GM12874 (cell line): ENCODE data around the gene MEGF11.

Experiments
- CTCF ChIP-seq: IDR thresholded peaks from 2 replicates; pipeline ENCODE4 v1.5.1; 2011; ENCODE audit warnings: low read depth, mild to moderate bottlenecking, control low read depth, low read length, moderate library complexity; ENCODE audit not compliant: insufficient read depth

MEGF11 gene

GRCh38 chr15:66287461-66288057 lies 34.0 kb upstream of the MEGF11 start:
- peak; percentile 32; the same call in 1 of the 2 replicates for TF ChIP-seq CTCF

- no peak for TF ChIP-seq CTCF
Measured at GRCh38 chr15:66285533-66286280, 32.2 kb upstream of the MEGF11 start.

GRCh38 chr15:66284271-66284670 lies 30.7 kb upstream of the MEGF11 start:
- no peak for TF ChIP-seq CTCF

- no peak for TF ChIP-seq CTCF
Measured at GRCh38 chr15:66278671-66279070, 25.1 kb upstream of the MEGF11 start.

- TF ChIP-seq CTCF = no peak
Measured at GRCh38 chr15:66278056-66278455, 24.5 kb upstream of the MEGF11 start.

GRCh38 chr15:66276546-66276945 lies 23.0 kb upstream of the MEGF11 start:
- TF ChIP-seq CTCF = no peak

GRCh38 chr15:66275352-66275751 lies 21.8 kb upstream of the MEGF11 start:
- TF ChIP-seq CTCF = no peak
